Testis (tissue), 2 donors: ENCODE data around the gene NKD1.

Experiments
- POLR2A ChIP-seq: fragments of 450-650 bp; IDR thresholded peaks from one replicate; pipeline ENCODE4 v1.6.1; 2017; ENCODE audit warnings: antibody characterized with exemption, mild to moderate bottlenecking, moderate library complexity
- TF ChIP-seq, protein P1 (sequence below), 3 experiments: fragments of 450-650 bp in 2 of 3; fragments of 200-600 bp in 1 of 3; sonication (generic) in 1 of 3; IDR thresholded peaks; one replicate each; pipeline ENCODE4 v1.5.1; 2016 to 2019; ENCODE audit warnings: antibody characterized with exemption in 3 of 3, mild to moderate bottlenecking in 2 of 3, moderate library complexity in 1 of 3

- TF ChIP-seq, protein P1, sequence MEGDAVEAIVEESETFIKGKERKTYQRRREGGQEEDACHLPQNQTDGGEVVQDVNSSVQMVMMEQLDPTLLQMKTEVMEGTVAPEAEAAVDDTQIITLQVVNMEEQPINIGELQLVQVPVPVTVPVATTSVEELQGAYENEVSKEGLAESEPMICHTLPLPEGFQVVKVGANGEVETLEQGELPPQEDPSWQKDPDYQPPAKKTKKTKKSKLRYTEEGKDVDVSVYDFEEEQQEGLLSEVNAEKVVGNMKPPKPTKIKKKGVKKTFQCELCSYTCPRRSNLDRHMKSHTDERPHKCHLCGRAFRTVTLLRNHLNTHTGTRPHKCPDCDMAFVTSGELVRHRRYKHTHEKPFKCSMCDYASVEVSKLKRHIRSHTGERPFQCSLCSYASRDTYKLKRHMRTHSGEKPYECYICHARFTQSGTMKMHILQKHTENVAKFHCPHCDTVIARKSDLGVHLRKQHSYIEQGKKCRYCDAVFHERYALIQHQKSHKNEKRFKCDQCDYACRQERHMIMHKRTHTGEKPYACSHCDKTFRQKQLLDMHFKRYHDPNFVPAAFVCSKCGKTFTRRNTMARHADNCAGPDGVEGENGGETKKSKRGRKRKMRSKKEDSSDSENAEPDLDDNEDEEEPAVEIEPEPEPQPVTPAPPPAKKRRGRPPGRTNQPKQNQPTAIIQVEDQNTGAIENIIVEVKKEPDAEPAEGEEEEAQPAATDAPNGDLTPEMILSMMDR (IDR thresholded peaks at IDR 0.05): no peak
- no peak for TF ChIP-seq POLR2A
Observed at GRCh38 chr16:50606431-50607050, 58.3 kb downstream of the NKD1 start.
